Rectal smooth muscle tissue (tissue), 1 donor: Measurements from ENCODE around the gene BTAF1.

Experiments used
- H3K27ac ChIP-seq: one replicate; pipeline ENCODE4 v1.7.0; 2013; ENCODE audit warnings: low read depth, low read length, inconsistent platforms
- H3K27me3 ChIP-seq: one replicate; pipeline ENCODE4 v1.7.0; 2013; ENCODE audit warnings: low read length; ENCODE audit not compliant: control insufficient read depth, insufficient read depth
- H3K36me3 ChIP-seq: one replicate; pipeline ENCODE4 v1.7.0; 2013; ENCODE audit warnings: low read length; ENCODE audit not compliant: control insufficient read depth, insufficient read depth
- H3K4me1 ChIP-seq: one replicate; pipeline ENCODE4 v1.7.0; 2013; ENCODE audit warnings: low read length; ENCODE audit not compliant: control insufficient read depth, insufficient read depth
- H3K4me3 ChIP-seq: one replicate; pipeline ENCODE4 v1.7.0; 2013; ENCODE audit warnings: low read length
- H3K9ac ChIP-seq: one replicate; pipeline ENCODE4 v1.7.0; 2013; ENCODE audit warnings: low read length

Gene BTAF1

DNA sequence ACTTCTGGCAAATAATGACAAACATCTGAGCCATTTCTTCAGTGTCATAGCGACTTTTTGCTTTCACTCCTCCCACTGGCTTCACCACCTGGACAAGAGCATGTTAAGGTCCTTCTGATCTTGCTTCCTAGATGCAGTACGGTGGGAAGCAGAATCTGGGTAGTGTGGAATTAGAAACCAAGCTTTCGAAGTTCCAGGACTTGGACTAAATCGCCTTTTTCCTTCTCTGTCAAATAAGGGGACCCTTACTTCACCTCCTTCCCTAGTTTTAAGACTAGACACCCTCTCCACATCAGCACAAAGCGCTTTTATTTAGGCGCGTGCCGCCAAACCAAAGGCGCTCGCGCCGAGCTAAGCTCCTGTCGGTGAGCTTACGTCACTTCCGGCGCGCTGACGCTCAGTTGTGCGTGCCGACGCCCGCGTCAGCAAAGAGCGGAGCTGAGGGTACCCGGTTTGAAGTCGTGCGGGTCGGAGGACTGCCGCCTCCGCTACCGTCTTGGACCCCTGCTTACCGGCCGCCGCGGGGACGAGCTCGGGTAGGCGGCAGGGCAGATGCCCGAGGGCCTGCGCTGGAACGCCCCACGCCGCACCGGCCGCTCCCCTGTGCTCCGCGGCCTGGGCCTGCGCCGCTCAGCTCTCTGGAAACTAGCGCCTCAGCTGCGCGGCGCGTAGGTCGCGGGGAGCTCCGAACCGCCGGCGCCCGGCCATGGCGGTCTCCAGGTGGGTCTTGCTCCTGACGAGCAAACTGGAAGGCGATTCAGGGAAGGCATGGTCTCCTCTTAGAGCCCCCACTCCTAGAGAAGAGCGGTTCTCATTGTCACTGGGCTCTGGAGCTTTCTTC, at the start of gene BTAF1:
TSS of gene BTAF1 (plus strand) at position 400 of the 841 bp plus-strand sequence. CDS start at position 707, 307 bp downstream.
- Histone ChIP-seq H3K9ac (peak within 1 kb of the TSS; percentile 98), H3K4me1 (peaks cover 3% of the 10 kb centered on the region), H3K27me3 (no peaks in the 10 kb centered on the region), H3K4me3 (peak within 1 kb of the TSS; percentile 82), H3K36me3 (no peaks in the 10 kb centered on the region), H3K27ac (peak within 1 kb of the TSS; percentile 98)

DNA sequence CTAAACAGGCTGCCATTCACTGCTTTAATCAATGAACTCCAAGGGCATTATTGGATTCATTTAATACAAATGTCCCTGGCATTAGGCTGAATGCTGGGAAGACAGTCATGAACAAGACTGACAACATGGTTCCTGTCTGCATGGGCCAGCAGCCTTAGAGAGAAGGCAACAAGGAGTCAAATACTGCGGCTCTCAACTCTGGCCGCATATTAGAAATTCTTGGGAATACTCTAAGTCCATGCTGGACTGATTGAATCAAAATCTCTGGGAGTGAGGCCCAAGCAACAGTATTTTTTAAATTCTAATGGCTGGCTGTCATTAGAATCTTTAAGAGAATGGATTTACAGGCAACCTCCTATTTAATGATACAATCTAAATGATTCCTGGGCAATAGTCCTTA, 48.4 kb upstream of the BTAF1 start:
- H3K4me1 ChIP-seq: no peaks in the 10 kb centered on the region
- H3K27ac ChIP-seq: no peak overlapping the region
- no peaks in the 10 kb centered on the region for H3K27me3 ChIP-seq
- no peak overlapping the region for H3K4me3 ChIP-seq
- H3K9ac ChIP-seq: no peak overlapping the region
- no peaks in the 10 kb centered on the region for H3K36me3 ChIP-seq

DNA sequence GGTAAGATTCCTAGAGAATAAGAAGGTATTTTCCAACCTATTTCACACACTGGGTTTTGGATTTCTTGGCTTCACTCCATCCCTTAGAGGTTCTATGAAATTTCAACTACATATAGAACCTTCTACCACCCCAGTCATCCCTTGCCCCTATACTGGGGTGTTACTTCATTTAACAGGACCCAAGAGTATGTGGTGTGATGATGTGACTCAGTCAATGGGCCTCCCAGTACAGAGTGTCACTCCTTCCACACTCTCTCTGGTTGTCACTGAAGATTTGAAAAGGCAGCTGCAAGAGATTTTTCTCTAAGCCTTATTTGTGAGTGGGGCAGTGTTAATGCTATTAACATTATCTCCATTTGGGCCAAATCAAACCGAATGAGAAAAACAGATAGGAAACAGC, 47.8 kb upstream of the BTAF1 start:
- Histone ChIP-seq H3K4me1 (no peaks in the 10 kb centered on the region), H3K27me3 (no peaks in the 10 kb centered on the region), H3K27ac (no peak overlapping the region), H3K9ac (no peak overlapping the region), H3K36me3 (no peaks in the 10 kb centered on the region), H3K4me3 (no peak overlapping the region)

- Histone ChIP-seq H3K9ac (no peak overlapping the region), H3K4me1 (peaks cover 3% of the 10 kb centered on the region), H3K27me3 (no peaks in the 10 kb centered on the region), H3K4me3 (no peak overlapping the region), H3K36me3 (no peaks in the 10 kb centered on the region), H3K27ac (no peak overlapping the region)
Observed at GRCh38 chr10:91879515-91880170, 43.9 kb upstream of the BTAF1 start.

DNA sequence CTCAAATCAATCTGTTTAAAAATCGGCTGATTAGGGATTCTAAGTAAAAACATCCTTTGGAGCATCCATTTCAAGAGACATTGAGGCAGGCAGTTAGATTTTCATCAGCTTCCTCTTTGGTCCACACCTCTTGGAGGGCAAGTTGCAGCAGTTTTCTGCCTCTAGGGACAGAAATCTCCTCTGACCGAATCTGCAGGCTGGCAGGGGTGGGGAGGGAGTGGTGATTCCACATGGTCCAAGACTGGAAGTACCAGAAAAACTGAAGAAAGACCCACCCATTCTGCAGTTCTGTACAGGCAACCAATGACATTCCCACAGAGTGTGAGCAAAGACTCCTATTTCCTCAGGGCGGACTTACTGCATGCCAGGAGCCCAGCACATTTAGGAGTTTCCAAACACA, 43.3 kb upstream of the BTAF1 start:
- no peak overlapping the region for H3K27ac ChIP-seq
- peaks cover 3% of the 10 kb centered on the region for H3K4me1 ChIP-seq
- H3K27me3 ChIP-seq: no peaks in the 10 kb centered on the region
- H3K4me3 ChIP-seq: no peak overlapping the region
- H3K9ac ChIP-seq: no peak overlapping the region
- H3K36me3 ChIP-seq: no peaks in the 10 kb centered on the region

DNA sequence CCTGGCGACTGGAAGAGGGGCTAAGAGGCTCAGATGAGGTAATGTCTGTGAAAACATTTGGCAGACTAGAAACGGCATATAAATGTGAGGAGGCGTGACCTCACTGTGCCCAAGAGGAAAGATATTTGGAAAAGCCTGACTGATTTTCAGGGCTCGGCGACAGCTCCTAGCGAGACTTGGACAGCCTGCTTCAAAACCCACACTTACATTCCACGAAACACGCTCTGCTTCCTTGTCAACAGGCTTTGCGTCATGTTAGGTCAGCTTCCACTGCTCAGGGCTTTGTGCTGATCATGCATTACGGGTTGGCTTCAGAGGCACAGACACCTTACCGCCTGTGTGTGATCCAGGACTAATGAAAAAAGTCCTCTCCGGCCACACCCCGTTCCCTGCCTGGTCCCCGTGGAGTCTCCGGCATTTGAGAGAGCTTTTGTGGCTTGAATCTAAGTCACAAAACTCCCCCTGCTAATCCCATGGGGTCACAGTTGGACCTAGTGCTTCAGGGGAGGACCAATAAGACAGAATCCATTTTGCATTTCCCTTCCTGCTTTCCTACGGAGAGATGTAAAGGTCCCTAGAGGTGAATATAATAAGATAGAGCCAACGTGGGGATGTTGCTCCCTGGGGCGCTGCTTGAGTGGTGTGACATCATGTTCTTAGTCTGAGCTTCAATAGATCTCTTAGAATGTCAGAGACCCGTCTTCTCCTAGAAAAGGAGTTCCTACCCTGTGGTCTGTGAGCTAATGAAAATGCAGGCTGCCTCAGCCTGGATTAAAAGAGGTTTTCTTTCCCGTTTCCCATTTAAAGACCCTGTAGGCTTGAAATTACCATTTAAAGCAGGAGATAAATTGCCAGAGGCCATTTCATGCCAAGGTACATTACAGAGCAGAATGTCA, 39.8 kb upstream of the BTAF1 start:
- peaks cover 7% of the 10 kb centered on the region for H3K4me1 ChIP-seq
- H3K4me3 ChIP-seq: no peak overlapping the region
- H3K27me3 ChIP-seq: no peaks in the 10 kb centered on the region
- H3K27ac ChIP-seq: no peak overlapping the region
- no peaks in the 10 kb centered on the region for H3K36me3 ChIP-seq
- no peak overlapping the region for H3K9ac ChIP-seq

DNA sequence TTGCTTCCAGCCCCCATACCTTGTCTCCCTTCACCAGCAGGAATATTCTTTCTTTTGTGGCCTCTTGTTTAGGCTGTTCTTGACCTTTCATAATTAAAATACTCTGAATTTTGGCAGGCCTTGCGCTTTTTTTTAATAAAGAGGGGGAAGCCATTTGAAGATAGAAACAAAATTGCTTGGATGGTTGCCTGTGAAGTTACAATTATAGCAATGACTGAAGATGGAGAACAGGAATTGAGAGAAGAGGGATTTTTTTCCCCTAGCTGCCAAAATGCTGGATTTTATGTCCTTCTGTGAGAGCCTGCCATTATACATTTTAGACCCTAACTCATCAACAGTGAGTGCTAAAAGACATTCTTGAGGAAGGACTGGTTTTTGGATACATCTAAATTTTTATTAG, 39.0 kb upstream of the BTAF1 start:
- no peak overlapping the region for H3K27ac ChIP-seq
- H3K4me3 ChIP-seq: no peak overlapping the region
- H3K4me1 ChIP-seq: peaks cover 7% of the 10 kb centered on the region
- no peak overlapping the region for H3K9ac ChIP-seq
- no peaks in the 10 kb centered on the region for H3K27me3 ChIP-seq
- no peaks in the 10 kb centered on the region for H3K36me3 ChIP-seq

DNA sequence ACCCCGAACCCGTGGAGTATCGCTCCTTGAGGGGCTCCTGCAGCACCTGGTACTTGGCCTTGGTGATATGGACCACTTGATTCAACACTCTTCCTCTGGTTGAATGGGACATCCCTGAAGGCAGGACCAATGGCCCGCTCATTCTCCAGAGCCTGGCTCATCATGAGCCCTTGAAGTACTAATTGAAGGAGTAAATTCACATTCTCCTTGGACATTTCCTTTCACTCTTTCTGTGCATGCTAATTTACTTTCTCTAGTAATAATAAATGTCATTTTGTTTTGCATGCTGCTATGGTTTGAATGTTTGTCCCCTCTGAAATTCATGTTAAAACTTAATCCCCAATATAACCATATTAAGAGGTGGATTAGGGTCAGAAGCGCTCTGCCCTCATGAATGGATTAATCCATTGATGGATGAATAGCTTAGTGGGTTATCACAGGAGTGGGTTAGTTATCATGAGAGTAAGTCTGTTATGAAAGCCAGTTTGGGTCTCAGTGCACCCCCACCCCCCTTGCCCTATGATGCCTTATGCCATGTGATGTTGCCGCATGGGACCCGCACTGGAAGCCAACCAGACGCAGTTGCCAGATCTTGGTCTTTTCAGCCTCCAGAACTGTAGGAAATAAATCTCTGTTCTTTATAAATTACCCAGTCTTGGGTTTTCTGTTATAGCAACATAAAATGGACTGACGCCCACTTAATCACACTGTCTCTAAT, 38.0 kb upstream of the BTAF1 start:
- Histone ChIP-seq H3K27ac (no peak overlapping the region), H3K9ac (no peak overlapping the region)

DNA sequence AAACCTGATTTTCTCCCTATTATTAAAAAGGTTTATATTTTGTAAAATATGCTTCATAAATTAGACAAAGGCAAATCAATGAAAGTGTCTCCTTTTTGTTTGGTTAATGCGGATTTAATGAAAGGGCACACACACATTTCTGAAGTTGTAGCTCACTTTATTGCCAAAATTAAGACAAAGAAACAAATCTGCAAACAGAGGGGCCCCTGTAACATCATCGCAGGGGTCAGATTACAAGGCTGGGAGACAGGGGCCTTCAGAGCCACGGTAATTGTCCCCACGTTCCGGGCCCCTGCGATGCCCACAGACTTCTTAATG, 36.7 kb upstream of the BTAF1 start:
- Histone ChIP-seq H3K4me3 (peak overlapping the region; percentile 73), H3K9ac (no peak overlapping the region), H3K27ac (no peak overlapping the region), H3K27me3 (no peaks in the 10 kb centered on the region), H3K4me1 (peaks cover 7% of the 10 kb centered on the region), H3K36me3 (no peaks in the 10 kb centered on the region)

More for the DNA sequence above, 38.0 kb upstream of the BTAF1 start:
- Histone ChIP-seq H3K4me1 (peaks cover 7% of the 10 kb centered on the region), H3K36me3 (no peaks in the 10 kb centered on the region), H3K27me3 (no peaks in the 10 kb centered on the region), H3K4me3 (no peak overlapping the region)

GRCh38 chr10:91887272-91888076, 36.1 kb upstream of the BTAF1 start:
- peak overlapping the region; percentile 73 for H3K4me3 ChIP-seq
- no peaks in the 10 kb centered on the region for H3K36me3 ChIP-seq
- H3K27me3 ChIP-seq: no peaks in the 10 kb centered on the region
- no peak overlapping the region for H3K9ac ChIP-seq
- H3K27ac ChIP-seq: no peak overlapping the region
- peaks cover 7% of the 10 kb centered on the region for H3K4me1 ChIP-seq

DNA sequence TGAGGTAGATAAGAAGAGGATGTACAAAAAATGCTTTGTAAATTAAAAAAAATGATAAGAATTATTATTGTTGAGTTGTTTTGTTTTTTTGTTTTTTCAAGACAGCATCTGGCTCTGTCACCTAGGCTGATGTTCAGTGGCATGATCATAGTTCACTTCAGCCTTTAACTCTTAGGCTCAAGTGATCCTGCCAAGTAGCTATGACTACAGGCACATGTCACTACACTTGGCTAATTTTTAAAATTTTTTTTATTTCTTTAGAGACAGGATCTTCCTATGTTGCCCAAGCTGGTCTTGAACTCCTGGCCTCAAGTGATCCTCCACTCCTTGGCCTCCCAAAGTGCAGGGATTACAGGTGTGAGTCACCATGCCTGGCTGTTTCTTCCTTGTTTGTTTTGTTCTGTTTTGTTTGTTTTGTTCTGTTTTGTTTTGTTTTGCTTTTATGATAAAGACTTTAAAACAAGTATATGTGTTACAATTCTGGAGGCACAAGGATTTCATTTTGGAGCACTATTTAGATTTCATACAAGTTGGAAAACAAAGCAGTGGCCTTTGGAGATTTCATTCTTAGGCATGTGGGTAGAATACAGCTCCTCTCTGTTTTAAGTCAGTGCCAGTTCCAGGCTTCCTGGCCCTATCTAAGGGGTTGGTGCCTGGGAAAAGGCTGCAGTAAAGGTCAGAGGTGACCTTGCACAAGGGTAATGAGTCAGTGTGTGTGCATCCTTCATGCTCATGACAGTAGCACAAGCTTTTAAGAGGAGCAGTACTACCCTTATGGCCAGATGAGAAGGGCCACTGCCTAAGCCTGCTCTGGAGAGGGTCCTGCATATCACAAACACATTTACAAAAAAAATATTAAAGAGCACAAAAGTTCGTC, 32.2 kb upstream of the BTAF1 start:
- Histone ChIP-seq H3K4me1 (peaks cover 5% of the 10 kb centered on the region), H3K27me3 (no peaks in the 10 kb centered on the region), H3K4me3 (no peak overlapping the region), H3K36me3 (no peaks in the 10 kb centered on the region), H3K27ac (no peak overlapping the region), H3K9ac (no peak overlapping the region)
